ENCODE results near the gene TNS1. TPM values are rescaled to one million over a fixed set of nuclear protein-coding genes. Genes with fewer than 3 reads are reported as not detected.

Gene TNS1
- total RNA-seq, 2 donors from 2014 or later: 168 to 174 TPM

DNA sequence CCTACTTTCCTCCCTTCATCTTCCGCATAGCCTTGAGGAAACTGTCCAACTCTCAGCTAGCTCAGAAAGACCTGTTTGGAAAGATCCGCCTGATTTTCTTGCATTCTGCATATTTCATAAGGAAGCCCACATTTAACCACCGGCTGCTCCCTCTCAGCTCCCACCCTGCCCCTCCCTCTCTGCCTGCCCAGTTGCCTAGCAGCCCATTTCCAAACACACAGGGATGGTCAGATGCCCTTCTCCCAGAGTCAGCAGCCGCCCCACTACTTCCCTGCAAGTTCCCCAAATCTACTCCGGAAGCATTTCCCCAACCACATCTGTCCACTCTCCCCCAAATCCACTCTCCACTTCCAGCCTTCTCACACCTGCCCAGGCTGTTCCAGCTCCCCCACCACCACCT is 96.0 kb downstream of the TNS1 start:
- TF ChIP-seq, protein P1, sequence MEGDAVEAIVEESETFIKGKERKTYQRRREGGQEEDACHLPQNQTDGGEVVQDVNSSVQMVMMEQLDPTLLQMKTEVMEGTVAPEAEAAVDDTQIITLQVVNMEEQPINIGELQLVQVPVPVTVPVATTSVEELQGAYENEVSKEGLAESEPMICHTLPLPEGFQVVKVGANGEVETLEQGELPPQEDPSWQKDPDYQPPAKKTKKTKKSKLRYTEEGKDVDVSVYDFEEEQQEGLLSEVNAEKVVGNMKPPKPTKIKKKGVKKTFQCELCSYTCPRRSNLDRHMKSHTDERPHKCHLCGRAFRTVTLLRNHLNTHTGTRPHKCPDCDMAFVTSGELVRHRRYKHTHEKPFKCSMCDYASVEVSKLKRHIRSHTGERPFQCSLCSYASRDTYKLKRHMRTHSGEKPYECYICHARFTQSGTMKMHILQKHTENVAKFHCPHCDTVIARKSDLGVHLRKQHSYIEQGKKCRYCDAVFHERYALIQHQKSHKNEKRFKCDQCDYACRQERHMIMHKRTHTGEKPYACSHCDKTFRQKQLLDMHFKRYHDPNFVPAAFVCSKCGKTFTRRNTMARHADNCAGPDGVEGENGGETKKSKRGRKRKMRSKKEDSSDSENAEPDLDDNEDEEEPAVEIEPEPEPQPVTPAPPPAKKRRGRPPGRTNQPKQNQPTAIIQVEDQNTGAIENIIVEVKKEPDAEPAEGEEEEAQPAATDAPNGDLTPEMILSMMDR (IDR thresholded peaks at IDR 0.05): no peak
- no peak for TF ChIP-seq POLR2A (IDR thresholded peaks at IDR 0.05)
- no peaks in the 10 kb centered on the region for H3K27me3 ChIP-seq
- H3K4me3 ChIP-seq: no peak overlapping the region
- no peaks in the 10 kb centered on the region for H3K9me3 ChIP-seq
- peaks cover 91% of the 10 kb centered on the region for H3K4me1 ChIP-seq
- peak in 1 of 4 donors; percentile 59 for DNase-seq
- ATAC-seq: no peak
- intact Hi-C loops (cut with DNase I): no loop called here
- H3K27ac ChIP-seq: peak overlapping the region; percentile 5 to 92 (median 90)
- 47 to 64% methylated on average over 5 of the region's 5 CpGs for WGBS, 2 donors
- no peaks in the 10 kb centered on the region for H3K36me3 ChIP-seq (replicated peaks in 1 of 2; ENCODE audit: insufficient read depth in 1 of 2, low read depth in 2 of 2)

DNA sequence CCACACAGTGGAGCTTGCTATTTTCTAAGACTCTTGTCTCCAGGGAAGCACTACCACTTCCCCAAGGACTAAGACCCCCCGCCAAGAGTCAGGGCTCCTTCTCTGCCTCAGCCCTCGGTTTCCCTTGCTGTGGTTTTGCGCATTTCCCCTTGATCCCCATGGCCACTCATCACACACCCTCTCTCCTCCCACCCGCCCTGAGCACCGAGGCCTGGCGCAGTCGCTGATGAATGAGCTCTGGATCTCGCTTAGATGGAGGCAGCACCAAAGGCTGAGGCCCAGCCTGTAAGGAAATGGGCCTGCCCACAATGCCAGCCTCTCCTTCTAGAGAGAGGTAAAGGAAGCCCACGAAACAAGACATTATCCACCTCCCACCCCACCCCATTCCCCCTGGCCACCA is 96.9 kb downstream of the TNS1 start:
- TF ChIP-seq, protein P1 (IDR thresholded peaks at IDR 0.05): no peak
- TF ChIP-seq POLR2A (IDR thresholded peaks at IDR 0.05): no peak
- Histone ChIP-seq H3K4me1 (peaks cover 91% of the 10 kb centered on the region), H3K27ac (peak overlapping the region; percentile 15 to 92 (median 90)), H3K36me3 (replicated peaks in 1 of 2; ENCODE audit: insufficient read depth in 1 of 2, low read depth in 2 of 2) (no peaks in the 10 kb centered on the region), H3K4me3 (no peak overlapping the region), H3K9me3 (no peaks in the 10 kb centered on the region), H3K27me3 (no peaks in the 10 kb centered on the region)
- ATAC-seq (no peak), DNase-seq (no peak)
- 66 to 83% methylated on average over 9 of the region's 9 CpGs for WGBS, 2 donors
- intact Hi-C loops (cut with DNase I): no loop called here

DNA sequence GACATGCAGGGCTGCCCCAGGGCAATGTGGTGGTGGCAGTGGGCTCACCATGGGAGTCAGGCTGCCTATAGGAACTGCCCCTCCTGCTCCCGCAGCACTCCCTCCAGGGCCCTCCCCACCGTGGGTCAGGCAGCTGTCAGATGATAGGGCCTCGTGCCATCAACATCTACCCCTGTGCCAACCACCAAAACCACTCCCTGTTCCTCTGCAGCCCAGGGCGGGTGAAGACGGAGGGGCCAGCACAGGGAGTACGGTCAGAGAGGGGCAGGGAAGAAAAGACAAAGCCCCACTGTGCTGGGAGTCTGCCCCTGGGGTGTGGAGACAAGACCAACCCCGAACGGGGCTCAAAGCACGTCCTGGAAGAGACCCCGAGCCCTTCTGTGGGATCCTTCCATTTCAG is 97.4 kb downstream of the TNS1 start:
- DNase-seq (no peak), ATAC-seq (no peak)
- Histone ChIP-seq H3K27ac (peak overlapping the region; percentile 89 to 92 (median 90)), H3K27me3 (no peaks in the 10 kb centered on the region), H3K4me1 (peaks cover 91% of the 10 kb centered on the region), H3K9me3 (no peaks in the 10 kb centered on the region), H3K4me3 (no peak overlapping the region), H3K36me3 (replicated peaks in 1 of 2; ENCODE audit: insufficient read depth in 1 of 2, low read depth in 2 of 2) (no peaks in the 10 kb centered on the region)
- 35 to 46% methylated on average over 9 to 10 of the region's 10 CpGs for WGBS, 2 donors
- TF ChIP-seq POLR2A (IDR thresholded peaks at IDR 0.05): peak in 1 of 3 donors; percentile 22
- TF ChIP-seq, protein P1 (IDR thresholded peaks at IDR 0.05): no peak
- intact Hi-C loops (cut with DNase I): no loop called here

DNA sequence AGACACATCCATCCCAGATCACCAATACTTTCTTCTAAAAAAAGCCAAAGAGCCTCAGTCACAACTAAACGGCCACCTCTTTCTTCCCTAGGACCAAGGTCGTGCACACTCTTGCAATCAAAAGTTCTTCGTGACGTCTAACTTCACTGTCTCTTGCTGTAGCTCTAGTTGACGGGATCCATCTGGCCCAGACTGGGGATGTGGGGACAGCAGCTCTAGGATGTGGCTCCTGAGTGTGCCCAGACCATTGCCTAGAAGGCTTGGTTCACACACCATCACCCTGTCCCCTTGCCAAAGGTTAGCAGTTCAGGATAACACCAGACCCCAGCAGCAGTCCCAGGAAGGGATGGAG is 98.2 kb downstream of the TNS1 start:
- Histone ChIP-seq H3K27ac (peak overlapping the region; percentile 89 to 92 (median 90)), H3K4me1 (peaks cover 91% of the 10 kb centered on the region), H3K36me3 (replicated peaks in 1 of 2; ENCODE audit: insufficient read depth in 1 of 2, low read depth in 2 of 2) (no peaks in the 10 kb centered on the region), H3K27me3 (no peaks in the 10 kb centered on the region), H3K4me3 (no peak overlapping the region), H3K9me3 (no peaks in the 10 kb centered on the region)
- TF ChIP-seq POLR2A (IDR thresholded peaks at IDR 0.05): no peak
- TF ChIP-seq, protein P1 (IDR thresholded peaks at IDR 0.05): no peak
- DNase-seq: no peak
- 24 to 27% methylated on average over 4 to 5 of the region's 5 CpGs for WGBS, 2 donors
- intact Hi-C loops (cut with DNase I): no loop called here
- no peak for ATAC-seq

DNA sequence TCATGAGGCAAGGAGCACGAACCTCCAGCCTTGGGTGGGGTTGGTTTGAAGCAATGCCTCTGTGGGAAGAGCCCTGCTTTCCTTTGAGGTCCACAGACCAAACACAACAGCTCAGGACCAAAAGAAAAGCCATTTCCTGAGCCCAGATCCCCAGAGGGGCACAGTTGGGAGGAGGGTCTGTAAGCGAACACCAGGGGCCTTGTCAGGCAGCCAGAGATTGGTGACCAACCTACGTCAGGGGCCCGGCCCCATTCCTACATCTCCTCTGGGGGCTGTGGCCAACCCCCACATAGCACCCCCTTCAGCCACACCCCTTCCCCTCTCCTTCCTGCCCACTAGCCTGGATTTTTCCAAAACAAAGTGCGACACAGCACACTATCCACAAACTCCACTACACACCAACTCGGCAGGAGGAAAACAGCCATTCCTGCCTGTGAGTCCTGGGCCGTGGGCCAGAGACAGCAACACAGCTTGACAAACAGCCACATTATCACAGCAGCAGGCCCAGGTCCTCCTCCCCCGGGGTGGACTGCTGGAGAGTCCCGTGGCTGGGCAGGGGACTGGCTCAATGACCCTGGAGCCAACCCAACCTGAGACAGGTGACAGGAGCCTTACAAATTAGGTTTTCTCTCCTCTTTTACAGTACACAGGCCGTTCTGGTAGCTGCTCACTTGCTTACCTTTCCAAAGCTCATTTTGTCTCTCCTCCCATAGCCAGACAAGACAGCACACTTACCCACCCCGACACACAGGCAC is 98.8 kb downstream of the TNS1 start:
- Histone ChIP-seq H3K9me3 (no peaks in the 10 kb centered on the region), H3K27ac (peak overlapping the region; percentile 89 to 92 (median 90)), H3K4me3 (no peak overlapping the region), H3K27me3 (no peaks in the 10 kb centered on the region), H3K36me3 (replicated peaks in 1 of 2; ENCODE audit: insufficient read depth in 1 of 2, low read depth in 2 of 2) (no peaks in the 10 kb centered on the region), H3K4me1 (peaks cover 91% of the 10 kb centered on the region)
- 6 to 10% methylated on average over 9 to 11 of the region's 11 CpGs for WGBS, 2 donors
- peak in 2 of 3 donors; percentile 48 to 54 for TF ChIP-seq POLR2A (IDR thresholded peaks at IDR 0.05)
- TF ChIP-seq, protein P1 (IDR thresholded peaks at IDR 0.05): peak in 1 of 7 experiments; percentile 2
- intact Hi-C loops (cut with DNase I): no loop called here
- ATAC-seq (peak; percentile 69), DNase-seq (peak; percentile 85 to 93 (median 92))
